Naive thymus-derived CD4-positive, alpha-beta T cell (primary cell): ENCODE data around the gene LEFTY1. TPM values are rescaled to one million over a fixed set of nuclear protein-coding genes. Genes with fewer than 3 reads are reported as not detected.

Experiments
- ATAC-seq: fragments of 150-1000 bp; cut with Tn5 transposase; 2 replicates; pipeline ENCODE4 v1.10.0; 2021; ENCODE audit warnings: mild to moderate bottlenecking, moderate library complexity
- CTCF ChIA-PET: fragments of 350-600 bp; sonication (Branson Sonifier 250); formaldehyde crosslinking; loops from one replicate; lab custom pipeline; 2021; ENCODE audit warnings: antibody characterized with exemption; lab: Charles Lee
- POLR2A ChIA-PET: fragments of 350-600 bp; sonication (Branson Sonifier 250); formaldehyde crosslinking; loops from one replicate; lab custom pipeline; 2021; ENCODE audit warnings: antibody characterized with exemption, inconsistent platforms; lab: Charles Lee
- DNase-seq, 9 donors: peaks; one replicate each; pipeline versions ENCODE4 v3.0.0 to v3.0.0-alpha.2; 2020 to 2022; ENCODE audit warnings: mixed read lengths in 1 of 9
- H3K27ac ChIP-seq: one replicate; pipeline ENCODE4 v1.7.0; 2013; ENCODE audit warnings: mild to moderate bottlenecking, low read depth, low read length, moderate library complexity
- H3K27me3 ChIP-seq, 2 donors: one replicate each; pipeline ENCODE4 v1.7.0; 2013; ENCODE audit warnings: low read length in 2 of 2, mild to moderate bottlenecking in 2 of 2, moderate library complexity in 2 of 2; ENCODE audit not compliant: control insufficient read depth in 2 of 2, insufficient read depth in 2 of 2
- H3K36me3 ChIP-seq, 3 experiments: 1 replicate in 2 of 3; 2 replicates in 1 of 3; pipeline ENCODE4 v1.7.0; 2013; ENCODE audit warnings: low read length in 3 of 3, mild to moderate bottlenecking in 3 of 3, moderate library complexity in 1 of 3; ENCODE audit not compliant: insufficient read depth in 3 of 3, control insufficient read depth in 2 of 3
- H3K4me1 ChIP-seq, 2 donors: one replicate each; pipeline ENCODE4 v1.7.0; 2013; ENCODE audit warnings: low read length in 2 of 2, mild to moderate bottlenecking in 2 of 2, moderate library complexity in 1 of 2; ENCODE audit not compliant: control insufficient read depth in 2 of 2, insufficient read depth in 2 of 2
- H3K4me3 ChIP-seq: 2 replicates; pipeline ENCODE4 v1.7.0; 2013; ENCODE audit warnings: mild to moderate bottlenecking, low read length
- H3K9me3 ChIP-seq, 3 experiments: 1 replicate in 2 of 3; 2 replicates in 1 of 3; pipeline ENCODE4 v1.7.0; 2013; ENCODE audit warnings: low read length in 3 of 3; ENCODE audit not compliant: control insufficient read depth in 2 of 3
- H3K27ac Mint-ChIP-seq, 9 donors: one replicate each; pipeline ENCODE4 v1.8.0; 2020 to 2022; ENCODE audit warnings: mixed read lengths in 9 of 9, mild to moderate bottlenecking in 8 of 9, moderate library complexity in 5 of 9, inconsistent platforms in 2 of 9
- H3K27me3 Mint-ChIP-seq, 5 donors: one replicate each; pipeline ENCODE4 v1.8.0; 2021 to 2022; ENCODE audit warnings: mixed read lengths in 5 of 5, mild to moderate bottlenecking in 1 of 5
- H3K36me3 Mint-ChIP-seq, 5 donors: one replicate each; pipeline ENCODE4 v1.8.0; 2020 to 2022; ENCODE audit warnings: mixed read lengths in 5 of 5, mild to moderate bottlenecking in 3 of 5, inconsistent platforms in 1 of 5
- H3K4me1 Mint-ChIP-seq, 7 donors: one replicate each; pipeline ENCODE4 v1.8.0; 2020 to 2022; ENCODE audit warnings: mixed read lengths in 7 of 7, mild to moderate bottlenecking in 3 of 7, inconsistent platforms in 1 of 7
- H3K4me3 Mint-ChIP-seq, 10 donors: one replicate each; pipeline ENCODE4 v1.8.0; 2020 to 2022; ENCODE audit warnings: mild to moderate bottlenecking in 10 of 10, mixed read lengths in 10 of 10, moderate library complexity in 6 of 10, inconsistent platforms in 2 of 10
- H3K9me3 Mint-ChIP-seq, 11 donors: one replicate each; pipeline ENCODE4 v1.8.0; 2020 to 2022; ENCODE audit warnings: mixed read lengths in 11 of 11, mild to moderate bottlenecking in 4 of 11, inconsistent platforms in 1 of 11, moderate library complexity in 1 of 11
- intact Hi-C, 2 donors: fragments of 100-400 bp; cut with micrococcal nuclease; formaldehyde crosslinking; loops; one replicate each; pipeline ENCODE4 v1.15.1; 2023
- polyA plus RNA-seq, 2 donors: library from polyadenylated mRNA; unstranded; fragments of 300-500 nt; fragmentation: Illumina TruSeq; gene quantifications; one replicate each; pipeline ENCODE4 v1.2.3, GENCODE V29; 2021
- total RNA-seq, 6 experiments: library from RNA in 5 of 6; stranded (reverse) in 5 of 6; gene quantifications; 1 replicate in 5 of 6; 2 replicates in 1 of 6; pipeline ENCODE4 v1.2.3 and lab custom pipeline; 2021 to 2026

LEFTY1 gene
- total and polyA plus RNA-seq, 7 experiments from 2014 or later, result 0.84 to 0.85 TPM; not detected in 5

DNA sequence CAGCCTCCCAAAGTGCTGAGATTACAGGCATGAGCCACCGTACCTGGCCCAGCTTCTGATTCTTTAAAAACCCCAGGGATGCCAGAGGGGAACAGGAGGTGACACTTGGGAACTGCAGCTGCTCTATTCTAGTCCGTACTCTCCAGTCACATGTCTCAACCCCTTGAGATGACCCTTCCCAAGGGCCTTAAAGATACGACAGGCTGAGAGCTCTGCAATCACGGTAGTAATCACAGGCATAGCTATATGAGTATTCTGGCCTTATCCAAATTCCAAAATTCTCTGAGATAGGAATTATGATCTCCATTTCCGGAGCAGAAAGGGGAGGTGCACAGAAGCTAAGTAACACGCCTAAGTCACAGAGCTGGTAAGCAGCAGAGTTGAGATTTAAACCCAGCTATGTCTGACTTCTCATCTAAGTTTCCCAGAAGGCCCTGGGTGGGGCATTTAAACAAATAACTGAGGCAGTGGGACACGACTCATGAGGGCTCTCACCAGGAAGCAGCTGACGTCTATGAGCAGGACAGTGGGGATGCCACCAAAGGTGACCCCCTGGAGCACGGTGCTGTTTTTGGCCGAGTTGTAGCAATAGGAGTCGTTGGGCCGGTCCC lies 11.9 kb downstream of the LEFTY1 start:
- DNase-seq (no peak), ATAC-seq (no peak)
- H3K9me3 ChIP-seq, result no peaks in the 10 kb centered on the region
- intact Hi-C loops, result no loop called here
- H3K36me3 Mint-ChIP-seq, result peaks cover 9 to 44% (median 23%) of the 10 kb centered on the region in 5 donors
- peak overlapping the region; percentile 50 for H3K27ac ChIP-seq
- H3K36me3 ChIP-seq, result peaks cover 29 to 68% (median 29%) of the 10 kb centered on the region in 3 experiments
- no peak overlapping the region for H3K4me3 ChIP-seq
- POLR2A ChIA-PET, result interaction anchor here (1.2 to 14.9 kb wide), 8 partner anchors 10 to 432 kb away, joined by 3 to 396 read pairs (median 9); partner anchors contain the start of genes LEFTY1, LIN9, PYCR2 and SRP9
- peaks cover 54 to 80% (median 65%) of the 10 kb centered on the region in 7 donors for H3K4me1 Mint-ChIP-seq
- no peaks in the 10 kb centered on the region for H3K9me3 Mint-ChIP-seq
- CTCF ChIA-PET, result interaction anchor here (0.6 to 3.0 kb wide), 5 partner anchors 21 to 34 kb away, joined by 3 to 17 read pairs (median 4); no protein-coding TSS in a partner anchor
- H3K4me1 ChIP-seq, result peaks cover 55 to 57% of the 10 kb centered on the region in 2 donors
- peak overlapping the region in 9 of 10 donors; percentile 72 to 99 (median 81) for H3K4me3 Mint-ChIP-seq
- H3K27me3 Mint-ChIP-seq, result no peaks in the 10 kb centered on the region
- no peaks in the 10 kb centered on the region for H3K27me3 ChIP-seq
- peak overlapping the region in 7 of 9 donors; percentile 61 to 96 (median 90) for H3K27ac Mint-ChIP-seq

DNA sequence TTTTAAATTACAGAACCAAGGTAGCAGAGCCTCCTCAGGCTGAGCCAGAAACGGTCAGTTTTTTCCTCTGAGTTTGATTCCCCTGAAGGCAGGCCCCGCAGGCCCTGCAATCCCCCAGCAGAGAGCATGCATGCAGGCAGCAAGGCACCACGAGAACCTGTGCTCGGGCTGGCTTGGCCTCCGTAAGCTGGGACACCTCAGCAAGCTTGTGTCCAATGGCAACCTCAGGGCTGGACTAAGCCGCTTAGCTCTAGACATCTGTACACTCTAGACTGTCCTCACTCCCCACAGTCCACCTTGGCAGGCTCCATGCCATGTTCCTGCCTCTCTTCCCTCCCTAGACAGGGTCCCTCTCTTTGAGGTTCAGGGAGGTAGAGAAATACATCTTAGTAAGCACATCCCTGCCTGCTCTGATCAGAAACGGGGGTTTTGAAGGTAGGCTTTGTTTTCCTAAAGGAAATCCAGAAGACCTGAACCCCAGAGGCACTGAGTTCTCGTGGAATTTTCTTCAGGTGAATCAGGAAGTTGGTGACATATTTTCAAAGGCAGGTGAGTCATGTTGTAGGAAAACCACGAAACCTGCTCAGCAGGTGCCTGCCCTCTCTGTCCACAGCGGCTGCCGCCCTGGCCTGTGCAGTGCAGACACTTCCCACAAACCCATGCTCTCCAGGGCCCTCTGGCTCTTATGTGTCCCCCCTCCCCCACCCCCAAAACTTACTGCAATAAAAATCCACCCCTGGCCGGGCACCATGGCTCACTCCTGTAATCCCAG lies 13.7 kb downstream of the LEFTY1 start:
- H3K27ac Mint-ChIP-seq, result peak overlapping the region in 8 of 9 donors; percentile 61 to 96 (median 86)
- CTCF ChIA-PET, result interaction anchor here (0.6 to 3.0 kb wide), 4 partner anchors 36 to 296 kb away, joined by 3 to 17 read pairs (median 4); no protein-coding TSS in a partner anchor
- POLR2A ChIA-PET, result interaction anchor here (0.7 to 14.9 kb wide), 5 partner anchors 9 to 98 kb away, joined by 3 to 396 read pairs (median 3); partner anchors contain the start of genes LEFTY1, PYCR2 and SRP9
- H3K4me1 Mint-ChIP-seq, result peaks cover 58 to 87% (median 76%) of the 10 kb centered on the region in 7 donors
- H3K36me3 Mint-ChIP-seq, result peaks cover 9 to 55% (median 33%) of the 10 kb centered on the region in 5 donors
- DNase-seq (no peak), ATAC-seq (no peak)
- Histone ChIP-seq H3K4me3 (no peak overlapping the region), H3K27me3 (no peaks in the 10 kb centered on the region), H3K4me1 (peaks cover 45 to 52% of the 10 kb centered on the region in 2 donors), H3K36me3 (peaks cover 41 to 82% (median 45%) of the 10 kb centered on the region in 3 experiments), H3K9me3 (no peaks in the 10 kb centered on the region), H3K27ac (peak overlapping the region; percentile 50)
- H3K4me3 Mint-ChIP-seq, result peak overlapping the region in 7 of 10 donors; percentile 52 to 98 (median 72)
- intact Hi-C loops, result no loop called here
- no peaks in the 10 kb centered on the region for H3K9me3 Mint-ChIP-seq
- no peaks in the 10 kb centered on the region for H3K27me3 Mint-ChIP-seq

DNA sequence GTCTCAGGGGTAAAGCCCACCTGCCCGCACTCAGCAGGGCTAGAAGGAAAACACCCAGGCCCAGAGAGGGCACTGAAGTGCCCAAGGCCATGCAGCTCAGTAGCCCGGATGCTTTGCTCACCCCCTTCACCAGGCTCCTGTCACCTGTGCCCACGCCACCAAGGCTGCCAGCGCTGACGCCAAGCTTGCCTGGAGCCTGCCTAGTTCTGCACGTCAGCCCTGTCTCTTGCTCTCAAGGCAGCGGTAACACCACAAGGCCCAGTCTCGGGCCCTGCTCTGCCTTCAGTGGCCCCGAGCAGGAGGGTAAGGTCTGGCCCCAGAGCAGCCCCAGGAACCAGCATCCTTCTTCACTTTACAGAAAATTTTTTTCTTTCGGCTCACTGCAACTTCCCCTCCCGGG lies 14.5 kb downstream of the LEFTY1 start:
- H3K27ac ChIP-seq, result peak overlapping the region; percentile 0
- H3K9me3 ChIP-seq, result no peaks in the 10 kb centered on the region
- H3K9me3 Mint-ChIP-seq, result no peaks in the 10 kb centered on the region
- H3K4me3 ChIP-seq, result no peak overlapping the region
- peaks cover 41 to 89% (median 47%) of the 10 kb centered on the region in 3 experiments for H3K36me3 ChIP-seq
- peaks cover 51 to 80% (median 69%) of the 10 kb centered on the region in 7 donors for H3K4me1 Mint-ChIP-seq
- DNase-seq (no peak), ATAC-seq (no peak)
- H3K27me3 Mint-ChIP-seq, result no peaks in the 10 kb centered on the region
- peak overlapping the region in 3 of 10 donors; percentile 55 to 98 (median 79) for H3K4me3 Mint-ChIP-seq
- H3K27me3 ChIP-seq, result no peaks in the 10 kb centered on the region
- H3K4me1 ChIP-seq, result peaks cover 37 to 44% of the 10 kb centered on the region in 2 donors
- ChIA-PET POLR2A (interaction anchor here (1.1 to 14.9 kb wide), 7 partner anchors 8 to 97 kb away, joined by 3 to 396 read pairs (median 4); partner anchors contain the start of genes LEFTY1, PYCR2 and SRP9), CTCF (interaction anchor here (1.0 kb wide), 1 partner anchor 23 kb away, joined by 3 read pairs; no protein-coding TSS in a partner anchor)
- H3K36me3 Mint-ChIP-seq, result peaks cover 9 to 56% (median 34%) of the 10 kb centered on the region in 5 donors
- peak overlapping the region in 7 of 9 donors; percentile 25 to 96 (median 85) for H3K27ac Mint-ChIP-seq
- intact Hi-C loops, result no loop called here

DNA sequence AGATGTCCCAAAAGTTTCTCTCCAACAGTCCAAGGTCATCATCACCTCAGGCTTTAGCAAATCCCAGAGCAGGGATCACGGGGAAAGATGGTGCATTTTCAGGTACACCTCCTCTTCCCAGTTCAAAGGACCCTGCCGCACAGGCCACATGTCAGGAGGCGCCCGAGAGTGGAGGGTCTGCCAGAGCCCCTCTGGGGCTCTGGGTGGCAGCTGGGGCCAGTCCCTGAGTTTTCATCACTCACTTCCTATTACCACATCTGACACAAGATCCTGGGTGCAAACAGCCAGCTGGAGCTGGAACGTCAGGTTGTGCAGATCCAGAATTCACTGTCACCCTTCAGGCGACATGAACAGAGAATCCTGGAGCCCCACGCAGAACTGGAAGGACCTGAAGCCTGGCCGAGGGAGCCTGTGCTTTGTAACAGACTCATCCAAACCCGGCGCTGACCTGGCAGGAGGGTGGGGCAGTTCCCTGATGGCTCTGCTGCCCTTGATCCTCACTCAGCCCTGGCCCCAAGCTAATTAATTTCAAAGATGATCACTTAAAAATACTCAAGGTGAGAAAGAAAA lies 15.6 kb downstream of the LEFTY1 start:
- Mint-ChIP-seq H3K27ac (peak overlapping the region in 7 of 9 donors; percentile 25 to 86 (median 69)), H3K36me3 (peaks cover 9 to 57% (median 33%) of the 10 kb centered on the region in 5 donors), H3K27me3 (no peaks in the 10 kb centered on the region), H3K9me3 (no peaks in the 10 kb centered on the region), H3K4me1 (peaks cover 41 to 78% (median 66%) of the 10 kb centered on the region in 7 donors), H3K4me3 (peak overlapping the region in 3 of 10 donors; percentile 7 to 47 (median 41))
- Histone ChIP-seq H3K36me3 (peaks cover 41 to 97% (median 47%) of the 10 kb centered on the region in 3 experiments), H3K9me3 (no peaks in the 10 kb centered on the region), H3K4me1 (peaks cover 27 to 33% of the 10 kb centered on the region in 2 donors), H3K4me3 (no peak overlapping the region), H3K27me3 (no peaks in the 10 kb centered on the region), H3K27ac (peak overlapping the region; percentile 27)
- DNase-seq (no peak), ATAC-seq (no peak)
- CTCF ChIA-PET, result interaction anchor here (0.7 kb wide), 1 partner anchor 404 kb away, joined by 3 read pairs; no protein-coding TSS in a partner anchor
- intact Hi-C loops, result no loop called here
- POLR2A ChIA-PET, result interaction anchor here (0.8 to 14.9 kb wide), 6 partner anchors 10 to 47 kb away, joined by 3 to 396 read pairs (median 4); partner anchors contain the start of gene LEFTY1

- H3K27me3 ChIP-seq, result no peaks in the 10 kb centered on the region
- POLR2A ChIA-PET, result interaction anchor here (0.5 to 3.6 kb wide), 5 partner anchors 9 to 211 kb away, joined by 3 to 32 read pairs (median 5); partner anchors contain the start of genes SRP9 and TMEM63A
- intact Hi-C loops, result no loop called here
- CTCF ChIA-PET, result no interaction called here
- ATAC-seq (no peak), DNase-seq (no peak)
- no peak overlapping the region for H3K4me3 ChIP-seq
- Mint-ChIP-seq H3K36me3 (peaks cover 2 to 54% (median 32%) of the 10 kb centered on the region in 5 donors), H3K4me1 (peaks cover 43 to 77% (median 66%) of the 10 kb centered on the region in 7 donors), H3K9me3 (no peaks in the 10 kb centered on the region), H3K27ac (peak overlapping the region in 6 of 9 donors; percentile 17 to 72 (median 64)), H3K27me3 (no peaks in the 10 kb centered on the region), H3K4me3 (peak overlapping the region in 1 of 10 donors; percentile 48)
- no peak overlapping the region for H3K27ac ChIP-seq
- no peaks in the 10 kb centered on the region for H3K9me3 ChIP-seq
- H3K36me3 ChIP-seq, result peaks cover 36 to 97% (median 56%) of the 10 kb centered on the region in 3 experiments
- H3K4me1 ChIP-seq, result peaks cover 26 to 31% of the 10 kb centered on the region in 2 donors
These were observed 16.9 kb downstream of the LEFTY1 start for GRCh38 chr1:225872075-225872430.
